ENCODE results near the gene RHOB. TPM values are rescaled to one million over a fixed set of nuclear protein-coding genes. Genes with fewer than 3 reads are reported as not detected.

Gene RHOB
- total RNA-seq, 4 donors from 2014 or later = 61.7 to 245 (median 144) TPM

DNA sequence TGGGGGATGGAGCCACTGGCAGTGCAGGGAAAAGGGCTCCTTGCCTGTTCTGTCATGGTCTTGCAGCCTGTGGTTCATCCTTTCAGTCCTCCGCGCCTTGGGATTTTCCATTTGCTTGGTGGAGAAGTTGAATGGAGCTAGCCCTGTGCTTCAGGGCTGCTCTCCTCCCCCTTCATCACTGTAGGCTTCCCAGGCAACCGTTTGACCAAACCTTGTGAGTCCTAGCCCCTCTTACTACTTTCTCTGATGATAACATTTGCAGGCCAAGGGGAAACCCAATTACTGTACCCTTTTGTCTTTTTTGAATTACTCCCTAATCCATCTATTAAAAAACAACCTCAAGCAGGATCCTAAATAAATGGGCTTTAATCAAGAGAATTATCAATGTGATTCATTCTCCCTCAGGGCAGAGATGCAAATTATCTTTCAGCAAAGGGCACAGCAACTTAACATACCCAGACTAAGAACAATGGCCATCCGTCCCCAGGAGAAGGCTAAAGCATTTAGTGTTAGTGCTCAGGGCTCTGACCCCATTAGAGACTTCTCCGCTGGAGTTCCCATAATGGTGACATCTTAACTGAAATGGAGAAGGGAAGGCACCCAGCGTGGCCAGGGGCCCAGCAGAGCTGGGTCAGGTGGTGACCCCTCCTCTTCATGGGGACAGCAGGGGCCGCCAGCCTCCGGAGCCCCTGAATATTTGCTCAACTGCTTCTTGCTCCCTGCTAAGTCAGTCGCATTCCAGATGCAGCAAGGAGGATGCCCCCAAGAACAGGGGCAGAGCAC is 40.7 kb downstream of the RHOB start:
- Histone ChIP-seq H3K4me3 (no peak overlapping the region), H3K9me3 (no peaks in the 10 kb centered on the region), H3K27ac (no peak overlapping the region), H3K4me1 (peaks cover 14 to 81% (median 42%) of the 10 kb centered on the region in 3 donors), H3K36me3 (no peaks in the 10 kb centered on the region), H3K27me3 (no peaks in the 10 kb centered on the region)
- intact Hi-C loops (cut with DNase I) = no loop called here
- no peak for TF ChIP-seq POLR2A (IDR thresholded peaks at IDR 0.05)
- TF ChIP-seq, protein P1, sequence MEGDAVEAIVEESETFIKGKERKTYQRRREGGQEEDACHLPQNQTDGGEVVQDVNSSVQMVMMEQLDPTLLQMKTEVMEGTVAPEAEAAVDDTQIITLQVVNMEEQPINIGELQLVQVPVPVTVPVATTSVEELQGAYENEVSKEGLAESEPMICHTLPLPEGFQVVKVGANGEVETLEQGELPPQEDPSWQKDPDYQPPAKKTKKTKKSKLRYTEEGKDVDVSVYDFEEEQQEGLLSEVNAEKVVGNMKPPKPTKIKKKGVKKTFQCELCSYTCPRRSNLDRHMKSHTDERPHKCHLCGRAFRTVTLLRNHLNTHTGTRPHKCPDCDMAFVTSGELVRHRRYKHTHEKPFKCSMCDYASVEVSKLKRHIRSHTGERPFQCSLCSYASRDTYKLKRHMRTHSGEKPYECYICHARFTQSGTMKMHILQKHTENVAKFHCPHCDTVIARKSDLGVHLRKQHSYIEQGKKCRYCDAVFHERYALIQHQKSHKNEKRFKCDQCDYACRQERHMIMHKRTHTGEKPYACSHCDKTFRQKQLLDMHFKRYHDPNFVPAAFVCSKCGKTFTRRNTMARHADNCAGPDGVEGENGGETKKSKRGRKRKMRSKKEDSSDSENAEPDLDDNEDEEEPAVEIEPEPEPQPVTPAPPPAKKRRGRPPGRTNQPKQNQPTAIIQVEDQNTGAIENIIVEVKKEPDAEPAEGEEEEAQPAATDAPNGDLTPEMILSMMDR (IDR thresholded peaks at IDR 0.05) = no peak
- DNase-seq = no peak
- 62 to 65% methylated on average over 5 to 8 of the region's 9 CpGs for WGBS, 2 donors

- Histone ChIP-seq H3K27ac (no peak overlapping the region), H3K36me3 (no peaks in the 10 kb centered on the region), H3K4me3 (no peak overlapping the region), H3K9me3 (no peaks in the 10 kb centered on the region), H3K27me3 (no peaks in the 10 kb centered on the region), H3K4me1 (peaks cover 11 to 75% (median 39%) of the 10 kb centered on the region in 3 donors)
- TF ChIP-seq, protein P1 (IDR thresholded peaks at IDR 0.05) = no peak
- no peak for TF ChIP-seq POLR2A (IDR thresholded peaks at IDR 0.05)
- 63 to 89% methylated on average over 5 to 8 of the region's 9 CpGs for WGBS, 2 donors
- no peak for DNase-seq
- intact Hi-C loops (cut with DNase I) = no loop called here
Observed at GRCh38 chr2:20488201-20488641, 41.3 kb downstream of the RHOB start.

DNA sequence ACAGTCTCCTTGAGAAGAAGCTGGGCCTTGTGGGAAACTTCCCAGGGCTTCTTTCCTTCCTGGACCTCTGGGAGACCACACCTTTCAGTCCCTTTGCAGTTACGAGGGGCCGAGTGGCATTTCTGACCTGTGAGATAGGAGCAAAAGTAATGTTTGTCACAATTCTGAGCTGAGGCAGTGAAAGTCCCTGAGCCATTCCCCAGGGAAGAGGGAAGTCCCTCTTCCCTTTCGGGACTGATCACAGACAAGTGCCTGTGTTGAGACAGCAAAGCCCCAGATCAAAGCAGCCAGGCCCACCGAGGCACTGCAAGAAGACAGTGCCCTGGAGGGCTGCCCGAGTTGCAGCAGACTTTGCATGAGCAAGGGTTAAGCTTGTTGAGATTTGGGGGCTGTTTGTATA is 41.9 kb downstream of the RHOB start:
- intact Hi-C loops (cut with DNase I) = no loop called here
- no peak for DNase-seq
- Histone ChIP-seq H3K9me3 (no peaks in the 10 kb centered on the region), H3K4me1 (peaks cover 6 to 70% (median 35%) of the 10 kb centered on the region in 3 donors), H3K27ac (no peak overlapping the region), H3K36me3 (no peaks in the 10 kb centered on the region), H3K27me3 (no peaks in the 10 kb centered on the region), H3K4me3 (no peak overlapping the region)
- WGBS, 2 donors = 51 to 79% methylated on average over 2 of the region's 5 CpGs
- TF ChIP-seq, protein P1 (IDR thresholded peaks at IDR 0.05) = no peak

DNA sequence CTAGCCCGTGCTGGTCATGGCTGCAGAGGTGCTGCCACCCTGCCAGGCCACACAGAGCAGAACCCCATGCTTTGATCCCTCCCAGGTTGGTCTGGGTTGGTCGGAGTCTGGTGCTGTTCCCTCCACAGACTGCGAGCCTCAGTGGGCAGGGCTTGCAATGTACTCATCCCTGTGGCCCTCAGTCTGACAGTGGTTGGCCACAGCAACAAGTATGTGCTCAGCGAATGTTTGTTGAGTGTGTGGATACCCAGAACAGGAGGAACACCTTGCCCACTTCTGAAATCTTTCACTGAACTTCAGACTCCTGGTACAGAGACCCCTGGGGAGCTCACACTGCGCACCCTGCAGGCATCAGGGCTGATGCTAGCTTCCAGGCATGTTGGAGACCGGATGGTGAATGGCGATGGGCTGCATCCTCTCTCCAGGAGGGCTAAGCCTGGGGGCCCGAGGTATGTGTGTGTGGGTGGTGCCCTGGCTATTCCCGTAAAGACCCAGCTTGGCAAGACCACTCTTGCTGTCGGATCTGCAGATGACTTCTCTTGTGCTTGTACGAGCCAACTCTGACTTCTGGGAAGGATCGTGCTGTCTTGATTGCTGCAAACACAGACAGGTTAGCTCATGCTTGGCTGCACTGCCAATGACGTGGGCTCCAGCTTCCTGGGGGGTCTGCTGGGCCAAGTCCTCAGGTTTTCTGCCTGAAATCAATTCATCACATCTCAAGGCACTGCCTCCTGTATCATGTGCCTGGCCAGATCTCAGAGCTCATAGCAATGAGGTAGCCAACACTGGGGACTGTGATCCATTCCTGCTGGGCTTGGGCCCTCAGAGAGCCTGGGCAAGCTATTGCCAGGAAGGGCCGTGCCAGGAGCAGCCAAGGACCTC is 43.7 kb downstream of the RHOB start:
- no peaks in the 10 kb centered on the region for H3K27me3 ChIP-seq
- H3K9me3 ChIP-seq = no peaks in the 10 kb centered on the region
- 27 to 56% methylated on average over 3 to 11 of the region's 14 CpGs for WGBS, 2 donors
- H3K27ac ChIP-seq = peak overlapping the region; percentile 49 to 76 (median 57)
- intact Hi-C loops (cut with DNase I) = no loop called here
- no peak for DNase-seq
- no peak overlapping the region for H3K4me3 ChIP-seq
- TF ChIP-seq, protein P1 (IDR thresholded peaks at IDR 0.05) = no peak
- no peak for TF ChIP-seq POLR2A (IDR thresholded peaks at IDR 0.05)
- peaks cover 3 to 61% (median 31%) of the 10 kb centered on the region in 3 donors for H3K4me1 ChIP-seq
- H3K36me3 ChIP-seq = no peaks in the 10 kb centered on the region
